GM23338 (cell line): Measurements from ENCODE around the gene C15orf62. TPM values are rescaled to one million over a fixed set of nuclear protein-coding genes. Genes with fewer than 3 reads are reported as not detected.

Experiments
- ATAC-seq: fragments of 200-7000 bp; cut with Tn5 transposase; 3 replicates; pipeline ENCODE4 v1.9.1; 2020
- DNase-seq: peaks from one replicate; pipeline ENCODE4 v3.0.0-alpha.2; 2015; ENCODE audit warnings: low spot score
- H2AFZ ChIP-seq: fragments of 200-600 bp; sonication (generic); 2 replicates; pipeline ENCODE4 v1.8.0; 2016; ENCODE audit warnings: antibody characterized with exemption, mild to moderate bottlenecking, moderate library complexity
- H3F3A ChIP-seq: fragments of 200-600 bp; sonication (generic); replicated peaks from 2 replicates; pipeline ENCODE4 v1.8.0; 2017; ENCODE audit warnings: antibody characterized with exemption, mixed run types, low read depth
- H3K27ac ChIP-seq: fragments of 200-600 bp; sonication (generic); 2 replicates; pipeline ENCODE4 v1.6.1; 2016; ENCODE audit warnings: low read depth
- H3K27me3 ChIP-seq: fragments of 200-600 bp; sonication (generic); 2 replicates; pipeline ENCODE4 v1.8.0; 2016; ENCODE audit warnings: mild to moderate bottlenecking, mixed run types, moderate library complexity; ENCODE audit not compliant: insufficient read depth
- H3K36me3 ChIP-seq: fragments of 200-600 bp; sonication (generic); 2 replicates; pipeline ENCODE4 v1.8.0; 2016; ENCODE audit warnings: mild to moderate bottlenecking; ENCODE audit not compliant: insufficient read depth
- H3K4me1 ChIP-seq: fragments of 200-600 bp; sonication (generic); 2 replicates; pipeline ENCODE4 v1.8.0; 2016; ENCODE audit warnings: mild to moderate bottlenecking, moderate library complexity; ENCODE audit not compliant: insufficient read depth
- H3K4me2 ChIP-seq: fragments of 200-600 bp; sonication (generic); 2 replicates; pipeline ENCODE4 v1.7.1; 2017; ENCODE audit warnings: mixed run types
- H3K4me3 ChIP-seq: fragments of 200-600 bp; sonication (generic); 2 replicates; pipeline ENCODE4 v1.6.1; 2016; ENCODE audit warnings: mixed run types
- H3K79me2 ChIP-seq: fragments of 200-600 bp; sonication (generic); replicated peaks from 2 replicates; pipeline ENCODE4 v1.8.0; 2017; ENCODE audit warnings: mild to moderate bottlenecking; ENCODE audit not compliant: insufficient read depth
- H3K9me2 ChIP-seq: fragments of 200-600 bp; sonication (generic); 2 replicates; pipeline ENCODE4 v1.8.0; 2017; ENCODE audit not compliant: insufficient read depth
- H4K20me1 ChIP-seq: fragments of 200-600 bp; sonication (generic); replicated peaks from 2 replicates; pipeline ENCODE4 v1.8.0; 2017; ENCODE audit warnings: mild to moderate bottlenecking; ENCODE audit not compliant: insufficient read depth
- H3K27ac Mint-ChIP-seq: 2 replicates; pipeline ENCODE4 v1.8.0; 2020; ENCODE audit warnings: inconsistent platforms, mild to moderate bottlenecking, moderate library complexity, mixed read lengths
- H3K27me3 Mint-ChIP-seq: 3 replicates; pipeline ENCODE4 v1.8.0; 2022; ENCODE audit warnings: low read depth, mild to moderate bottlenecking, moderate library complexity, mixed read lengths, inconsistent platforms; ENCODE audit not compliant: insufficient read depth, poor library complexity
- H3K36me3 Mint-ChIP-seq: 3 replicates; pipeline ENCODE4 v1.8.0; 2021; ENCODE audit warnings: low read depth, mild to moderate bottlenecking, inconsistent platforms, moderate library complexity, mixed read lengths
- H3K4me1 Mint-ChIP-seq: 3 replicates; pipeline ENCODE4 v1.8.0; 2020; ENCODE audit warnings: mild to moderate bottlenecking, inconsistent platforms, mixed read lengths
- H3K4me3 Mint-ChIP-seq: 3 replicates; pipeline ENCODE4 v1.8.0; 2021; ENCODE audit warnings: moderate library complexity, mild to moderate bottlenecking, inconsistent platforms, mixed read lengths
- H3K9me3 Mint-ChIP-seq: 3 replicates; pipeline ENCODE4 v1.8.0; 2020; ENCODE audit warnings: moderate library complexity, mild to moderate bottlenecking, inconsistent platforms, mixed read lengths
- CREB1 ChIP-seq: fragments of 250-450 bp; sonication (Bioruptor Pico); IDR thresholded peaks from 2 replicates; pipeline ENCODE4 v1.5.0; 2020; ENCODE audit warnings: low read depth, mild to moderate bottlenecking, moderate library complexity
- EZH2phosphoT487 ChIP-seq: fragments of 200-600 bp; sonication (generic); IDR thresholded peaks from one replicate; pipeline ENCODE4 v1.8.1; 2018; ENCODE audit warnings: antibody characterized with exemption; ENCODE audit not compliant: unreplicated experiment
- JUNB ChIP-seq: IDR thresholded peaks from one replicate; pipeline ENCODE4 v1.6.1; 2016; ENCODE audit warnings: antibody characterized with exemption; ENCODE audit not compliant: unreplicated experiment
- NANOG ChIP-seq: IDR thresholded peaks from 2 replicates; pipeline ENCODE4 v1.6.1; 2016; ENCODE audit warnings: antibody characterized with exemption, borderline replicate concordance
- POLR2AphosphoS5 ChIP-seq: IDR thresholded peaks from 2 replicates; pipeline ENCODE4 v1.6.1; 2016; ENCODE audit warnings: antibody characterized with exemption, low read depth
- REST ChIP-seq: IDR thresholded peaks from one replicate; pipeline ENCODE4 v1.6.1; 2018; ENCODE audit warnings: antibody characterized with exemption; ENCODE audit not compliant: unreplicated experiment
- STAT1 ChIP-seq: IDR thresholded peaks from one replicate; pipeline ENCODE4 v1.6.1; 2016; ENCODE audit warnings: antibody characterized with exemption; ENCODE audit not compliant: unreplicated experiment
- ZNF114 ChIP-seq: fragments of 250-450 bp; sonication (Bioruptor Pico); IDR thresholded peaks from 2 replicates; pipeline ENCODE4 v1.5.0; 2020; ENCODE audit warnings: mild to moderate bottlenecking, moderate library complexity
- ZNF331 ChIP-seq: fragments of 250-450 bp; sonication (Bioruptor Pico); IDR thresholded peaks from 2 replicates; pipeline ENCODE4 v1.5.0; 2020; ENCODE audit warnings: low read depth, mild to moderate bottlenecking, moderate library complexity
- ZNF462 ChIP-seq: fragments of 250-450 bp; sonication (Bioruptor Pico); IDR thresholded peaks from 2 replicates; pipeline ENCODE4 v1.5.0; 2020; ENCODE audit warnings: mild to moderate bottlenecking, moderate library complexity
- polyA plus RNA-seq: library from polyadenylated mRNA; unstranded; fragments of >200 nt; fragmentation: Nextera tagmentation; extraction: Ambion mirVana; gene quantifications from 2 replicates; pipeline ENCODE4 v1.2.1, GENCODE V29; 2016
- total RNA-seq: library from RNA; depleted of rRNA; stranded (reverse); fragments of >200 nt; shearing (Covaris generic); gene quantifications from 2 replicates; pipeline ENCODE4 v1.2.3, GENCODE V29; 2014
- TF ChIP-seq, protein P1 (sequence below): IDR thresholded peaks from 2 replicates; pipeline ENCODE4 v1.6.1; 2016; ENCODE audit warnings: antibody characterized with exemption

C15orf62 gene
- total and polyA plus RNA-seq, 2 experiments from 2014 or later: 0.16 to 0.80 TPM

DNA sequence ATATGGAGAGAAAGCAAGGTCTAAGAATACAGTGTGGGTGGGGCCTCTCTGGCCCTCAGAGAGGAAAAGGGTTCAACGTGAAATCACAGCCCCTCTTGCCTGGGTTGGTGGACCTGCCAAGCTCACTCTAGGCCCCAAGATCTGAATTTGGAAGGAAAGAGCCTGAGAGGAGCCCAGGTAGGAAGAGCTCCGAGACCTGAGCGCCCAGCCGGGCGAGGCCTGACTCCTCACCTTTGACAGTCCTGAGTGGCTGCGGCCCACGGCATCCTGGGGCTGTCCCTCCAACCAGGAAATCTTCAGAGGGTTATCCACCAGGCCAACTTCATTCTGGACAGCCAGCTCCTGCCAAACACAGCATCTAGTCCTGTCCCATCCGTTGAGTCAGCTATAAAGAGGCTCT, 3.7 kb downstream of the C15orf62 start:
- H3K36me3 ChIP-seq: no peaks in the 10 kb centered on the region; the same call in 1 of the 2 replicates
- no peaks in the 10 kb centered on the region for H3F3A ChIP-seq
- no peak overlapping the region for H3K27ac ChIP-seq
- DNase-seq (no peak), ATAC-seq (no peak)
- H4K20me1 ChIP-seq: no peaks in the 10 kb centered on the region
- TF ChIP-seq ZNF462 (CRISPR knock-in tag): no peak
- TF ChIP-seq STAT1: no peak
- TF ChIP-seq EZH2phosphoT487: no peak
- TF ChIP-seq JUNB: no peak
- TF ChIP-seq, protein P1, sequence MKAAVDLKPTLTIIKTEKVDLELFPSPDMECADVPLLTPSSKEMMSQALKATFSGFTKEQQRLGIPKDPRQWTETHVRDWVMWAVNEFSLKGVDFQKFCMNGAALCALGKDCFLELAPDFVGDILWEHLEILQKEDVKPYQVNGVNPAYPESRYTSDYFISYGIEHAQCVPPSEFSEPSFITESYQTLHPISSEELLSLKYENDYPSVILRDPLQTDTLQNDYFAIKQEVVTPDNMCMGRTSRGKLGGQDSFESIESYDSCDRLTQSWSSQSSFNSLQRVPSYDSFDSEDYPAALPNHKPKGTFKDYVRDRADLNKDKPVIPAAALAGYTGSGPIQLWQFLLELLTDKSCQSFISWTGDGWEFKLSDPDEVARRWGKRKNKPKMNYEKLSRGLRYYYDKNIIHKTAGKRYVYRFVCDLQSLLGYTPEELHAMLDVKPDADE: no peak
- no peak for TF ChIP-seq NANOG
- no peak for TF ChIP-seq POLR2AphosphoS5
- TF ChIP-seq REST: no peak
- no peak for TF ChIP-seq CREB1 (CRISPR knock-in tag)
- no peak for TF ChIP-seq ZNF331 (CRISPR knock-in tag)
- no peak for TF ChIP-seq ZNF114 (CRISPR knock-in tag)
- Mint-ChIP-seq H3K4me1 (peaks cover 9% of the 10 kb centered on the region; the same call in 2 of the 3 replicates), H3K27me3 (peaks cover 15% of the 10 kb centered on the region), H3K4me3 (no peak overlapping the region), H3K36me3 (peaks cover 28% of the 10 kb centered on the region), H3K27ac (no peak overlapping the region), H3K9me3 (no peaks in the 10 kb centered on the region)
- no peaks in the 10 kb centered on the region for H3K79me2 ChIP-seq
- H2AFZ ChIP-seq: no peak overlapping the region
- no peaks in the 10 kb centered on the region for H3K4me1 ChIP-seq
- H3K9me2 ChIP-seq: no peaks in the 10 kb centered on the region
- no peaks in the 10 kb centered on the region for H3K27me3 ChIP-seq
- H3K4me3 ChIP-seq: no peak overlapping the region
- H3K4me2 ChIP-seq: no peak overlapping the region
